Measurements from ENCODE around the gene PINLYP.

PINLYP gene

DNA sequence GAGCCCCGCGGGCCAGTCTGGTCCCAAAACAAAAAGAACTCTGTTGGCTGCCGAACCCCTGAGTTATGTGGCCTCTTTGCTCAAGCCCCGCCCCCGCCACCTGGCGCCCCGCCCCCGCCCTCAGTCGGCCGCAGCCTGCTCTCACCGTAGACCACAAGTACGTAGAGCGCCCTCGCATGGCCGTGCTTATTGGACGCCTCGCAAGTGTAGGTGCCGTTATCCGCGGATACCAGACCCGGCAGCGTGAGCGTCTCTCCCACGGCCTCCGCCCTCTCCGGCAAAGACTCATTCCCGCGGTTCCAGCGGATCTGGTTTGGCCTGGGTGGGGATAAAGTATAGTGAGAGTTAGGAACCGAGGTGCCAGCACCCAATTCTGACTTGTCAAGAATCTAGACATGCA is 49.3 kb downstream of the PINLYP start:
- TF ChIP-seq, protein P1, sequence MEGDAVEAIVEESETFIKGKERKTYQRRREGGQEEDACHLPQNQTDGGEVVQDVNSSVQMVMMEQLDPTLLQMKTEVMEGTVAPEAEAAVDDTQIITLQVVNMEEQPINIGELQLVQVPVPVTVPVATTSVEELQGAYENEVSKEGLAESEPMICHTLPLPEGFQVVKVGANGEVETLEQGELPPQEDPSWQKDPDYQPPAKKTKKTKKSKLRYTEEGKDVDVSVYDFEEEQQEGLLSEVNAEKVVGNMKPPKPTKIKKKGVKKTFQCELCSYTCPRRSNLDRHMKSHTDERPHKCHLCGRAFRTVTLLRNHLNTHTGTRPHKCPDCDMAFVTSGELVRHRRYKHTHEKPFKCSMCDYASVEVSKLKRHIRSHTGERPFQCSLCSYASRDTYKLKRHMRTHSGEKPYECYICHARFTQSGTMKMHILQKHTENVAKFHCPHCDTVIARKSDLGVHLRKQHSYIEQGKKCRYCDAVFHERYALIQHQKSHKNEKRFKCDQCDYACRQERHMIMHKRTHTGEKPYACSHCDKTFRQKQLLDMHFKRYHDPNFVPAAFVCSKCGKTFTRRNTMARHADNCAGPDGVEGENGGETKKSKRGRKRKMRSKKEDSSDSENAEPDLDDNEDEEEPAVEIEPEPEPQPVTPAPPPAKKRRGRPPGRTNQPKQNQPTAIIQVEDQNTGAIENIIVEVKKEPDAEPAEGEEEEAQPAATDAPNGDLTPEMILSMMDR (IDR thresholded peaks at IDR 0.05; ENCODE audit: borderline replicate concordance, insufficient read depth, low read depth, low read length), result peak; percentile 42; the same call in 1 of the 2 replicates
- H3K4me3 ChIP-seq (ENCODE audit: low read depth, low read length), result no peak overlapping the region

- TF ChIP-seq, protein P1 (IDR thresholded peaks at IDR 0.05; ENCODE audit: borderline replicate concordance, insufficient read depth, low read depth, low read length), result no peak
These were observed 50.4 kb downstream of the PINLYP start for GRCh38 chr19:43625918-43626579.

DNA sequence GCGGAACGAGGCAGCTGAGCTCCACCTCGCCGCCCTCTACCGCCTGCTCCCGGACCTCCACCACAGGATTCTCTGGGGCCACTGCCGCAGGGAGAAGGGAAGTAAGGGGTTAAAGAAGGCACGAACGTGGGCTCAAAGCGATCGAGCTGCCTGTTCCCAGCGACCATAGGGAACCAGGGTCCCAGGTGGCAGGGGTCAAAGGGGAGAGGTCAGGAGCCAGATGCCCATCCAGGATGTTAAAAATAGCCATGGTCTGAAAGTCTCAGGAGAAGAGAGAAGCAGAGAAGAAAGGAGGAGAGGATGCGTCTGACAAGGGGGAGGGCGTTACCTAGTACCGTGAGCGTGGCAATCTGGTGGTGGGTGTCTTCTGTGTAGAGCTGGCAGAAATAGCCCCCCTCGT is 51.2 kb downstream of the PINLYP start:
- TF ChIP-seq, protein P1 (IDR thresholded peaks at IDR 0.05; ENCODE audit: borderline replicate concordance, insufficient read depth, low read depth, low read length), result no peak
- no peak overlapping the region for H3K4me3 ChIP-seq (ENCODE audit: low read depth, low read length)

More at GRCh38 chr19:43625918-43626579, 50.4 kb downstream of the PINLYP start:
- H3K4me3 ChIP-seq (ENCODE audit: low read depth, low read length), result no peak overlapping the region

- no peak overlapping the region for H3K4me3 ChIP-seq (ENCODE audit: low read depth, low read length)
- TF ChIP-seq, protein P1 (IDR thresholded peaks at IDR 0.05; ENCODE audit: borderline replicate concordance, insufficient read depth, low read depth, low read length), result no peak
These were observed 53.2 kb downstream of the PINLYP start for GRCh38 chr19:43628646-43629326.

DNA sequence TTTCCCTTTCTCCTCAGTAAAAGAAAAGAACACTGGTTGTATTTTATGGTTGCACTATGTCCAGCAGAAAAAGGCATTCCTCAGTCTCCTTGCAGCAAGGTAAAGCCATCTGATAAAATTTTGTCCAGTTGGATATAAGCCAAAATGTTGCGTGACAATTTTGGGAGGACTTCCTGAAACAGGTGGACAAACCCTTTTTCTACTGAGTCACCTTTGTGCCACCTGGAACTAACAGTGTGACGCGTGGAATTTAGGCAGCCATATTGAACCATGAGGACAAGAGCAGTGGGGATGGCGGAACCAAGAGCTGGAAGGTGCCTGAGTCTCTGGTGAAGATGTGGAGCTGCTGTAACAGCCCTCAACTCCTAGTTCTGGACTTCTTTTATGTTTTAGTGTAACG is 55.9 kb downstream of the PINLYP start:
- TF ChIP-seq, protein P1 (IDR thresholded peaks at IDR 0.05; ENCODE audit: borderline replicate concordance, insufficient read depth, low read depth, low read length), result no peak
- H3K4me3 ChIP-seq (ENCODE audit: low read depth, low read length), result no peak overlapping the region
